ENCODE results near the gene SHTN1.

GRCh38 chr10:117007080-117007479, 2.1 kb upstream of the SHTN1 start:
- no peak for TF ChIP-seq CTCF (conservative IDR thresholded peaks at IDR 0.05; ENCODE audit: low read depth, low read length)
- TF ChIP-seq USF2 (IDR thresholded peaks at IDR 0.05; ENCODE audit: low read depth, low read length), result no peak
- peak; percentile 35; the same call in 1 of the 2 replicates for TF ChIP-seq CEBPB (IDR thresholded peaks at IDR 0.05; ENCODE audit: low read depth, low read length)
- TF ChIP-seq POLR2A (IDR thresholded peaks at IDR 0.05; ENCODE audit: low read depth, low read length), result no peak
- no peak for TF ChIP-seq ELK1 (IDR thresholded peaks at IDR 0.05; ENCODE audit: borderline replicate concordance, low read depth, low read length)
